ENCODE data around the gene GALNT8. TPM values are rescaled to one million over a fixed set of nuclear protein-coding genes. Genes with fewer than 3 reads are reported as not detected.

The GALNT8 gene
- total and polyA plus RNA-seq, 2 donors (not counting 1 experiment from before 2014, with no cell fraction given): 0.30 to 1.3 TPM

DNA sequence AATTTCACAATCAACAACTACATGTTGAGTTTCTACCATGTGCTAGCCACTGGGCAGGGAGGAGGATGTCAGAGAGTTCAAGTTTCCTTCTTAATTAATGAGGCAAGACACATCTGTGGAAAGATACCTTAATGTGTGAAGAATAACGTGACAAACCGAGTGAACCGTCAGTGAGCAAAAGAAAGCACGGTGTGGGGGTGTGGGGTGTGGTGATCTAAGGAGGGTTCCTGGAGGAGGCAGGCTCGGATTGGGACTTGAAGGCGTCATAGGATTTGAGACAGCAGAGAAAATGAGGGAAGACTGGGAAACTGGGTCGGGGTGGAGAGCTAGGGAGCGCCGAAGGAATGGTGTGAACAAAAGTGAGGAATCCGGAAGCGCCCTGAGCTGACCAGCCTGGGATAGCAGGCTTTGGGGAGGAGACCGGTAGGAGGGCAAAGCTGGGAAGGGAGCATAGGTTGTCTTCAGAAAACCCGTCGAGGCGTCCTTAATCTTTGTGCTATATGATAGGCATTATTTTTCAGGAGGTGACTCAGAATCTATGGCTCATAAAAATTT, 22.3 kb downstream of the GALNT8 start:
- H4K20me1 ChIP-seq (ENCODE audit: control insufficient read depth, insufficient read depth, low read length, poor library complexity, severe bottlenecking): no peaks in the 10 kb centered on the region

More for the DNA sequence above, 22.3 kb downstream of the GALNT8 start:
- H3K4me2 ChIP-seq (replicated peaks; ENCODE audit: low read depth, low read length, poor library complexity, severe bottlenecking): no peak overlapping the region
- ATAC-seq (ENCODE audit: low read depth): no peak
- H3K4me1 Mint-ChIP-seq: no peaks in the 10 kb centered on the region
- ChIA-PET POLR2A (no interaction called here), CTCF (interaction anchor here (1.7 kb wide), 1 partner anchor 16 kb away, joined by 4 read pairs; no protein-coding TSS in a partner anchor)
- intact Hi-C loops (cut with micrococcal nuclease): no loop called here
- H3K36me3 ChIP-seq (replicated peaks in 1 of 2; ENCODE audit: control extremely low read depth in 1 of 2, control insufficient read depth in 1 of 2, extremely low read depth in 1 of 2, insufficient read depth in 2 of 2, low read length in 1 of 2): no peaks in the 10 kb centered on the region
- H3K4me3 Mint-ChIP-seq: no peak overlapping the region
- H3K9me3 Mint-ChIP-seq (ENCODE audit: insufficient read depth): no peaks in the 10 kb centered on the region
- H3K27me3 ChIP-seq (replicated peaks in 1 of 4; ENCODE audit: control extremely low read depth in 1 of 4, control insufficient read depth in 3 of 4, insufficient read depth in 4 of 4, low read length in 3 of 4): peaks cover 0 to 4% (median 3%) of the 10 kb centered on the region in 4 experiments
- H3K4me3 ChIP-seq (ENCODE audit: control extremely low read depth in 1 of 5, extremely low read depth in 1 of 5, insufficient read depth in 1 of 5, low read depth in 2 of 5, low read length in 4 of 5): no peak overlapping the region
- H3K4me1 ChIP-seq (ENCODE audit: control insufficient read depth in 2 of 2, insufficient read depth in 2 of 2, low read length in 2 of 2): no peaks in the 10 kb centered on the region
- 87% methylated on average over 12 of the region's 15 CpGs for WGBS (ENCODE audit: insufficient coverage)
- no peak overlapping the region for H2AFZ ChIP-seq (ENCODE audit: insufficient read depth, low read depth, low read length, poor library complexity, severe bottlenecking)
- peaks cover 38% of the 10 kb centered on the region for H3K27me3 Mint-ChIP-seq
- no peaks in the 10 kb centered on the region for H3K9me3 ChIP-seq (ENCODE audit: control extremely low read depth in 1 of 3, control insufficient read depth in 2 of 3, insufficient read depth in 1 of 3, low read length in 2 of 3)
- DNase-seq: no peak
- H3K27ac ChIP-seq (ENCODE audit: low read length in 2 of 2): no peak overlapping the region
- H3K79me2 ChIP-seq (ENCODE audit: control insufficient read depth, insufficient read depth, low read length): no peaks in the 10 kb centered on the region
- H3K27ac Mint-ChIP-seq: no peak overlapping the region
- H3K9ac ChIP-seq (ENCODE audit: low read length): no peak overlapping the region
- TF ChIP-seq EZH2 (IDR thresholded peaks at IDR 0.05; ENCODE audit: borderline replicate concordance, insufficient read depth, low read depth, low read length, poor library complexity, severe bottlenecking) (no peak), CTCF (IDR thresholded peaks at IDR 0.05) (no peak)

Measured in B cell (primary cell).